GM12891 (cell line): ENCODE results near the gene PDGFA.

Experiments
- PAX5 ChIP-seq: IDR thresholded peaks from 2 replicates; pipeline ENCODE4 v1.6.1; 2011; ENCODE audit warnings: low read length, moderate library complexity, mild to moderate bottlenecking; ENCODE audit not compliant: insufficient read depth, severe bottlenecking
- POLR2A ChIP-seq: IDR thresholded peaks from 2 replicates; pipeline ENCODE4 v1.6.1; 2011; ENCODE audit warnings: low read depth, low read length, control low read depth
- POLR2AphosphoS5 ChIP-seq: IDR thresholded peaks from 2 replicates; pipeline ENCODE4 v1.6.1; 2011; ENCODE audit warnings: low read depth, low read length, control low read depth
- POU2F2 ChIP-seq: IDR thresholded peaks from 2 replicates; pipeline ENCODE4 v1.6.1; 2011; ENCODE audit warnings: low read depth, mild to moderate bottlenecking, control low read depth, low read length, moderate library complexity
- SPI1 ChIP-seq: IDR thresholded peaks from 2 replicates; pipeline ENCODE4 v1.6.1; 2011; ENCODE audit warnings: low read depth, low read length, control low read depth
- TAF1 ChIP-seq: IDR thresholded peaks from 2 replicates; pipeline ENCODE4 v1.6.1; 2011; ENCODE audit warnings: low read depth, low read length, control low read depth

DNA sequence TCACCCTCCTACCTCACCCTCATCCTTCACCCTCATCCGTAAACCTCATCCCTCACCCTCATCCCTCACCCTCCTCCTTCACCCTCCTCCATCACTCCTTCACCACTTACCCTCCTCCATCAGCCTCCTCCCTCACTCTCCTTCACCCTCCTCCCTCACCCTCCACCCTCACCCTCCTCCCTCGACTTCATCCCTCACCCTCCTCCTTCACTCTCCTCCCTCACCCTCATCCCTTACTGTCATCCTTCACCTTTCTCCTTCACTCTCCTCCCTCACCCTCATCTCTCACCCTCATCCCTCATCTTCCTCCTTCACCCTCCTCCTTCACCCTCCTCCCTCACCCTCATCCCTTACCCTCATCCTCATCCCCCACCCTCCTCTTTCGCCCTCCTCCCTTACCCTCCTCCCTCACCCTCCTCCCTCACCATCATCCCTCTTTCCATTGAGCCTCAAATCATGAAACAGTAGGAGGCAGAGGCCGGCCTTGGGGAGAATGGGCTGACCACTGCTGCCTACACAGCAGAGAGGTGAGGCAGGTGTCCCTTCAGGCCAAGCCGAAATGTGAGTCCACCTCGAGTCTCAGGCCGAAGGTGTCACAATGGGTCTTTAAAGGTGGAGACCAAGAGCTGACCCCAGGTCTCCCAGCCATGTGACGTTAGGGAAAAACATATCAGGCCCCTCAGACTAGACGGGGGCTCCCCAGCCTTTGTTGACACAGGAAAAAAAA is 53.0 kb downstream of the PDGFA start:
- TF ChIP-seq POLR2AphosphoS5, result no peak
- TF ChIP-seq TAF1, result no peak
- TF ChIP-seq POLR2A, result no peak
- no peak for TF ChIP-seq SPI1
- TF ChIP-seq POU2F2, result no peak
- no peak for TF ChIP-seq PAX5
